ENCODE data around the gene BYSL. TPM values are rescaled to one million over a fixed set of nuclear protein-coding genes. Genes with fewer than 3 reads are reported as not detected.

BYSL gene
- polyA plus RNA-seq, 1 donor from 2014 or later: 19.8 TPM

DNA sequence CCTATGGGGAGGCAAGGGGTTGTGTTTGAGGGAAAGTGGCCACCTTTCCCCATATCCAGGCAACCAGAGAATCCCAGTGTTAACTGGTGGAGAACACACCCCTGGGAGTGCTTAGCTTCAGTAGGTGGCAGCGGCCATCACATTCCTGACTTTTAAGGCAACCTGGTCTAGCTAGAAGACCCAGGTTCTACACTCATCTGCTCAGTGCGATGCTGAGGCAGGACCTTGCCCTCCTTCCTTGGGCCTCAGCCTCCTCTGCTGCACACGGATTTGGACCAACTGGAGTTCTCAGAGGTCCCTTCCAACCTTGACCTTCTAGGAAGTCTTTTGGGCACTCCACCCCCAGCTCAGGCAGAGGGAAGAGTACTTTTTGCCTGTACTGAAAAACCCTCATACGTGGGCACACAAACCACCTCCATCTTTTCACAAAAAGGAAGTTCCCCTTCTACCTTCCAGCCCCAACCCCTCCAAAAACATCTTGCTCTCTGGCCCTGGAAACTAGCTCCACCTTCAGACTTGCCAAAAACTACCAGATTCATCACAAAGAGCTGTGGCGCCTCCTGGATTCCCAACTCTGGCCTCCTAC lies 17.4 kb downstream of the BYSL start:
- Histone ChIP-seq H3K27ac (ENCODE audit: low read length) (no peak overlapping the region), H3K4me2 (ENCODE audit: low read length) (no peak overlapping the region), H3K4me3 (ENCODE audit: low read length) (no peak overlapping the region), H2AFZ (ENCODE audit: low read depth, low read length) (no peak overlapping the region), H3K9me3 (ENCODE audit: low read length) (no peaks in the 10 kb centered on the region), H3K9ac (ENCODE audit: low read length) (no peak overlapping the region), H3K79me2 (replicated peaks; ENCODE audit: insufficient read depth, low read length) (no peaks in the 10 kb centered on the region), H3K9me2 (ENCODE audit: insufficient read depth, low read length) (no peaks in the 10 kb centered on the region), H3K36me3 (ENCODE audit: insufficient read depth, low read length) (no peaks in the 10 kb centered on the region), H3F3A (ENCODE audit: insufficient read depth, low read length, poor library complexity, severe bottlenecking) (no peaks in the 10 kb centered on the region), H4K20me1 (ENCODE audit: insufficient read depth) (no peaks in the 10 kb centered on the region), H3K27me3 (ENCODE audit: insufficient read depth, low read depth, low read length) (no peaks in the 10 kb centered on the region)
- no peak for TF ChIP-seq EP300 (conservative IDR thresholded peaks at IDR 0.05; ENCODE audit: poor library complexity, severe bottlenecking)
- TF ChIP-seq POLR2AphosphoS5 (IDR thresholded peaks at IDR 0.05): no peak
- TF ChIP-seq, protein P1, sequence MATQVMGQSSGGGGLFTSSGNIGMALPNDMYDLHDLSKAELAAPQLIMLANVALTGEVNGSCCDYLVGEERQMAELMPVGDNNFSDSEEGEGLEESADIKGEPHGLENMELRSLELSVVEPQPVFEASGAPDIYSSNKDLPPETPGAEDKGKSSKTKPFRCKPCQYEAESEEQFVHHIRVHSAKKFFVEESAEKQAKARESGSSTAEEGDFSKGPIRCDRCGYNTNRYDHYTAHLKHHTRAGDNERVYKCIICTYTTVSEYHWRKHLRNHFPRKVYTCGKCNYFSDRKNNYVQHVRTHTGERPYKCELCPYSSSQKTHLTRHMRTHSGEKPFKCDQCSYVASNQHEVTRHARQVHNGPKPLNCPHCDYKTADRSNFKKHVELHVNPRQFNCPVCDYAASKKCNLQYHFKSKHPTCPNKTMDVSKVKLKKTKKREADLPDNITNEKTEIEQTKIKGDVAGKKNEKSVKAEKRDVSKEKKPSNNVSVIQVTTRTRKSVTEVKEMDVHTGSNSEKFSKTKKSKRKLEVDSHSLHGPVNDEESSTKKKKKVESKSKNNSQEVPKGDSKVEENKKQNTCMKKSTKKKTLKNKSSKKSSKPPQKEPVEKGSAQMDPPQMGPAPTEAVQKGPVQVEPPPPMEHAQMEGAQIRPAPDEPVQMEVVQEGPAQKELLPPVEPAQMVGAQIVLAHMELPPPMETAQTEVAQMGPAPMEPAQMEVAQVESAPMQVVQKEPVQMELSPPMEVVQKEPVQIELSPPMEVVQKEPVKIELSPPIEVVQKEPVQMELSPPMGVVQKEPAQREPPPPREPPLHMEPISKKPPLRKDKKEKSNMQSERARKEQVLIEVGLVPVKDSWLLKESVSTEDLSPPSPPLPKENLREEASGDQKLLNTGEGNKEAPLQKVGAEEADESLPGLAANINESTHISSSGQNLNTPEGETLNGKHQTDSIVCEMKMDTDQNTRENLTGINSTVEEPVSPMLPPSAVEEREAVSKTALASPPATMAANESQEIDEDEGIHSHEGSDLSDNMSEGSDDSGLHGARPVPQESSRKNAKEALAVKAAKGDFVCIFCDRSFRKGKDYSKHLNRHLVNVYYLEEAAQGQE (IDR thresholded peaks at IDR 0.05; ENCODE audit: borderline replicate concordance): no peak
- TF ChIP-seq SMC3 (conservative IDR thresholded peaks at IDR 0.05; ENCODE audit: poor library complexity): no peak
- TF ChIP-seq, protein P2, sequence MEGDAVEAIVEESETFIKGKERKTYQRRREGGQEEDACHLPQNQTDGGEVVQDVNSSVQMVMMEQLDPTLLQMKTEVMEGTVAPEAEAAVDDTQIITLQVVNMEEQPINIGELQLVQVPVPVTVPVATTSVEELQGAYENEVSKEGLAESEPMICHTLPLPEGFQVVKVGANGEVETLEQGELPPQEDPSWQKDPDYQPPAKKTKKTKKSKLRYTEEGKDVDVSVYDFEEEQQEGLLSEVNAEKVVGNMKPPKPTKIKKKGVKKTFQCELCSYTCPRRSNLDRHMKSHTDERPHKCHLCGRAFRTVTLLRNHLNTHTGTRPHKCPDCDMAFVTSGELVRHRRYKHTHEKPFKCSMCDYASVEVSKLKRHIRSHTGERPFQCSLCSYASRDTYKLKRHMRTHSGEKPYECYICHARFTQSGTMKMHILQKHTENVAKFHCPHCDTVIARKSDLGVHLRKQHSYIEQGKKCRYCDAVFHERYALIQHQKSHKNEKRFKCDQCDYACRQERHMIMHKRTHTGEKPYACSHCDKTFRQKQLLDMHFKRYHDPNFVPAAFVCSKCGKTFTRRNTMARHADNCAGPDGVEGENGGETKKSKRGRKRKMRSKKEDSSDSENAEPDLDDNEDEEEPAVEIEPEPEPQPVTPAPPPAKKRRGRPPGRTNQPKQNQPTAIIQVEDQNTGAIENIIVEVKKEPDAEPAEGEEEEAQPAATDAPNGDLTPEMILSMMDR (IDR thresholded peaks at IDR 0.05; ENCODE audit: poor library complexity, severe bottlenecking): no peak
- TF ChIP-seq TAF1 (IDR thresholded peaks at IDR 0.05; ENCODE audit: low read depth): no peak
- TF ChIP-seq RAD21 (conservative IDR thresholded peaks at IDR 0.05): no peak
- TF ChIP-seq MXI1 (conservative IDR thresholded peaks at IDR 0.05; ENCODE audit: poor library complexity, severe bottlenecking): no peak
- TF ChIP-seq EZH2 (IDR thresholded peaks at IDR 0.05; ENCODE audit: borderline replicate concordance, insufficient read depth, low read length, poor library complexity, severe bottlenecking): no peak

DNA sequence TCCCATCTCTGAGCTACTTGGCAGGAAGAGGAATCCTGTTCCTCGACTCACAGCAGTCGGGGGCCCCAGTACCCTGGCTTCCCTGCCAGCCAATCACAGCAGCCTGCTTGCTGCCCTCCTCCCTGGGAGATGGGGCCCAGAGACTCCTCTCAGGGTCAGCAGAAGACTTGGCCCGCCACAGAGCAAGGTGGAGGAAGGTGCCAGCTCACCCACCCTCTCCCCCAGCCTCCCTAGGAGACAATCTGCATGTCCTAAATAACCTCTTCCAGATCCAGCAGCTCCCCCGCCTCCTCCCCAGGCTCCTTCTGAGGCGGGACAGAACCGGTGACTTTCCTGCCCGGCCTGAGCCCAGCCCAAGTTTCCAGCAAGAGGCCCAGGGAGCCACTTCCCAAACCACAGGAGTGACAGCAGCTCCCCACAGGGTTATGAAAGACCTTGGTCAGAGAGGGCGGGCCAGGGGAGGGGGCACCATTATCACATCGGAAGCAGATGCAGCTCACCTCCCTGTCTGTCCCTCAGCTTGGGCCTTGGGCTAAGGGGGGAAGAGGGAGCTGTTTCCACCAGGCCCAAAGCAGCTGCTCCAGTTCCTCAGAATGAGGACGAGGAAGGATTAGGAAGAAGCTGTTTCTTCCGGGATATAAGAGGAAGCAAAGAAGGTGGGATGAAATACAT lies 18.0 kb downstream of the BYSL start:
- Histone ChIP-seq H3K9ac (ENCODE audit: low read length) (no peak overlapping the region), H4K20me1 (ENCODE audit: insufficient read depth) (no peaks in the 10 kb centered on the region), H2AFZ (ENCODE audit: low read depth, low read length) (no peak overlapping the region), H3K79me2 (replicated peaks; ENCODE audit: insufficient read depth, low read length) (no peaks in the 10 kb centered on the region), H3K36me3 (ENCODE audit: insufficient read depth, low read length) (no peaks in the 10 kb centered on the region), H3F3A (ENCODE audit: insufficient read depth, low read length, poor library complexity, severe bottlenecking) (no peaks in the 10 kb centered on the region), H3K9me2 (ENCODE audit: insufficient read depth, low read length) (no peaks in the 10 kb centered on the region), H3K27me3 (ENCODE audit: insufficient read depth, low read depth, low read length) (no peaks in the 10 kb centered on the region), H3K4me3 (ENCODE audit: low read length) (peak overlapping the region; percentile 80), H3K4me2 (ENCODE audit: low read length) (no peak overlapping the region), H3K27ac (ENCODE audit: low read length) (no peak overlapping the region), H3K9me3 (ENCODE audit: low read length) (no peaks in the 10 kb centered on the region)
- TF ChIP-seq EZH2 (IDR thresholded peaks at IDR 0.05; ENCODE audit: borderline replicate concordance, insufficient read depth, low read length, poor library complexity, severe bottlenecking) (no peak), POLR2AphosphoS5 (IDR thresholded peaks at IDR 0.05) (no peak), MXI1 (conservative IDR thresholded peaks at IDR 0.05; ENCODE audit: poor library complexity, severe bottlenecking) (no peak), SMC3 (conservative IDR thresholded peaks at IDR 0.05; ENCODE audit: poor library complexity) (no peak)
